IMR-90 (cell line): ENCODE data around the gene CDX2. TPM values are rescaled to one million over a fixed set of nuclear protein-coding genes. Genes with fewer than 3 reads are reported as not detected.

Source experiments
- ATAC-seq: fragments of 200-7000 bp; cut with Tn5 transposase; 2 replicates; pipeline ENCODE4 v1.9.1; 2020; ENCODE audit warnings: low read depth, mild to moderate bottlenecking, moderate library complexity
- BruUV-seq: library from RNA; stranded (reverse); fragments of 400-500 nt; replicated peaks from 2 replicates; lab custom pipeline; 2021; lab: Mats Ljungman, UMichigan
- CTCF ChIA-PET: fragments of 300-600 bp; formaldehyde crosslinking; extraction: SDS; loops from one replicate; lab custom pipeline; 2021; ENCODE audit warnings: antibody characterized with exemption; lab: Yijun Ruan, JAX
- POLR2A ChIA-PET: fragments of 300-600 bp; sonication (Branson Sonifier 250); formaldehyde crosslinking; loops from one replicate; lab custom pipeline; 2022; ENCODE audit warnings: antibody characterized with exemption; ENCODE audit not compliant: unreplicated experiment; lab: Charles Lee
- DNase-seq: peaks from one replicate; pipeline ENCODE4 v3.0.0; 2013
- H2AFZ ChIP-seq: replicated peaks from 2 replicates; pipeline ENCODE3; 2013; ENCODE audit warnings: low read length, mild to moderate bottlenecking; ENCODE audit not compliant: poor library complexity
- H2AK5ac ChIP-seq: 2 replicates; pipeline ENCODE4 v1.6.1; 2013; ENCODE audit warnings: low read depth, low read length, inconsistent platforms
- H2AK9ac ChIP-seq: replicated peaks from 2 replicates; pipeline ENCODE3; 2013; ENCODE audit warnings: mild to moderate bottlenecking, low read depth, low read length, moderate library complexity; ENCODE audit not compliant: poor library complexity
- H2BK120ac ChIP-seq: 2 replicates; pipeline ENCODE4 v1.6.1; 2013; ENCODE audit warnings: low read depth, low read length, inconsistent platforms
- H2BK15ac ChIP-seq: 3 replicates; pipeline ENCODE4 v1.6.1; 2013; ENCODE audit warnings: low read depth, low read length, inconsistent platforms
- H2BK20ac ChIP-seq: 2 replicates; pipeline ENCODE4 v1.6.1; 2013; ENCODE audit warnings: low read depth, mild to moderate bottlenecking, inconsistent platforms, low read length, moderate library complexity
- H2BK5ac ChIP-seq: 2 replicates; pipeline ENCODE4 v1.6.1; 2013; ENCODE audit warnings: mild to moderate bottlenecking, low read depth, low read length, inconsistent platforms; ENCODE audit not compliant: poor library complexity, severe bottlenecking
- H3K14ac ChIP-seq: replicated peaks from 2 replicates; pipeline ENCODE4 v1.6.1; 2013; ENCODE audit warnings: low read depth, low read length, inconsistent platforms
- H3K18ac ChIP-seq: 2 replicates; pipeline ENCODE4 v1.6.1; 2013; ENCODE audit warnings: low read depth, low read length, control low read depth
- H3K23ac ChIP-seq: 2 replicates; pipeline ENCODE4 v1.6.1; 2013; ENCODE audit warnings: low read depth, low read length, inconsistent platforms
- H3K27ac ChIP-seq: 2 replicates; pipeline ENCODE4 v1.5.1; 2013; ENCODE audit warnings: mild to moderate bottlenecking, control low read depth, low read length; ENCODE audit not compliant: insufficient read depth
- H3K27me3 ChIP-seq: 2 replicates; pipeline ENCODE4 v1.6.1; 2013; ENCODE audit warnings: low read length; ENCODE audit not compliant: control insufficient read depth, insufficient read depth
- H3K36me3 ChIP-seq: 2 replicates; pipeline ENCODE4 v1.6.1; 2013; ENCODE audit warnings: low read length, mixed read lengths; ENCODE audit not compliant: control insufficient read depth, insufficient read depth
- H3K4ac ChIP-seq: 2 replicates; pipeline ENCODE4 v1.6.1; 2013; ENCODE audit warnings: low read depth, low read length, inconsistent platforms
- H3K4me1 ChIP-seq: 2 replicates; pipeline ENCODE4 v1.6.1; 2013; ENCODE audit warnings: low read length, mixed read lengths; ENCODE audit not compliant: control insufficient read depth, insufficient read depth
- H3K4me2 ChIP-seq: 2 replicates; pipeline ENCODE4 v1.6.1; 2013; ENCODE audit warnings: low read depth, mild to moderate bottlenecking, control low read depth, low read length, moderate library complexity
- H3K4me3 ChIP-seq: 2 replicates; pipeline ENCODE4 v1.5.1; 2013; ENCODE audit warnings: low read depth, mild to moderate bottlenecking, control low read depth, low read length, moderate library complexity; ENCODE audit not compliant: insufficient read depth
- H3K56ac ChIP-seq: 2 replicates; pipeline ENCODE4 v1.6.1; 2013; ENCODE audit warnings: low read length, inconsistent platforms; ENCODE audit not compliant: insufficient read depth; ENCODE audit errors: extremely low read depth
- H3K79me1 ChIP-seq, 2 experiments: 2 replicates each; pipeline ENCODE4 v1.6.1; 2013; ENCODE audit warnings: low read length in 2 of 2, inconsistent platforms in 1 of 2, low read depth in 1 of 2
- H3K9ac ChIP-seq: 2 replicates; pipeline ENCODE4 v1.6.1; 2013; ENCODE audit warnings: low read depth, low read length, control low read depth
- H3K9me1 ChIP-seq: 2 replicates; pipeline ENCODE4 v1.6.1; 2013; ENCODE audit warnings: low read length, inconsistent platforms; ENCODE audit not compliant: insufficient read depth
- H3K9me3 ChIP-seq: 2 replicates; pipeline ENCODE4 v1.6.1; 2013; ENCODE audit warnings: low read length; ENCODE audit not compliant: control insufficient read depth, insufficient read depth
- H4K20me1 ChIP-seq: 2 replicates; pipeline ENCODE4 v1.6.1; 2013; ENCODE audit warnings: low read length, inconsistent platforms; ENCODE audit not compliant: insufficient read depth
- H4K5ac ChIP-seq: 2 replicates; pipeline ENCODE4 v1.6.1; 2013; ENCODE audit warnings: mild to moderate bottlenecking, low read depth, low read length, control low read depth
- H4K8ac ChIP-seq, 2 experiments: 2 replicates each; pipeline ENCODE4 v1.6.1; 2013; ENCODE audit warnings: low read depth in 2 of 2, low read length in 2 of 2, control low read depth in 1 of 2, inconsistent platforms in 1 of 2
- H4K91ac ChIP-seq: 2 replicates; pipeline ENCODE4 v1.6.1; 2013; ENCODE audit warnings: low read depth, low read length, inconsistent platforms; ENCODE audit not compliant: insufficient read depth
- CEBPB ChIP-seq: IDR thresholded peaks from 2 replicates; pipeline ENCODE4 v1.6.1; 2012; ENCODE audit warnings: low read depth, low read length, improper control_type of control experiment
- WGBS, 2 experiments: methylation state at CpG; one replicate each; pipeline versions ENCODE4 v1.1.5 to v1.1.7; 2013; ENCODE audit warnings: missing lambda C conversion rate in 2 of 2; ENCODE audit not compliant: insufficient read length in 1 of 2; ENCODE audit errors: extremely low coverage in 2 of 2; 5-methylcytosine and 5-hydroxymethylcytosine counted together
- dilution Hi-C: fragments of 300-500 bp; cut with HindIII; formaldehyde crosslinking; loops from one replicate; pipeline ENCODE4 v1.14.3; 2018; ENCODE audit warnings: low sequenced_read_pairs; ENCODE audit not compliant: unreplicated experiment
- in situ Hi-C: fragments of 300-500 bp; cut with MboI; formaldehyde crosslinking; loops from 3 replicates; pipeline ENCODE4 v1.14.3; 2019; ENCODE audit warnings: low sequenced_read_pairs, inconsistent platforms, mixed read lengths
- intact Hi-C: fragments of 100-400 bp; cut with micrococcal nuclease; formaldehyde crosslinking; loops from 2 replicates; pipeline ENCODE4 v1.10.0; 2022
- polyA plus RNA-seq, 3 experiments: library from polyadenylated mRNA; depleted of rRNA; stranded (reverse); fragments of >200 nt; gene quantifications; 2 replicates each; pipeline ENCODE4 v1.2.3, GENCODE V29; 2012; ENCODE audit warnings: low replicate concordance in 1 of 3
- total RNA-seq: library from RNA; depleted of rRNA; stranded (reverse); fragments of >200 nt; gene quantifications from 2 replicates; pipeline ENCODE4 v1.2.3, GENCODE V29; 2012

Gene CDX2
- total and polyA plus RNA-seq, 2 of the 4 experiments (the other 2 are of a cell fraction): not detected

- DNase-seq: no peak
- Histone ChIP-seq H2BK20ac (no peak overlapping the region), H2BK120ac (no peak overlapping the region), H2BK5ac (no peak overlapping the region), H2AK9ac (no peak overlapping the region), H3K27me3 (peaks cover 8% of the 10 kb centered on the region; the same call in 1 of the 2 replicates), H4K91ac (no peak overlapping the region), H3K56ac (no peak overlapping the region), H3K4ac (no peak overlapping the region), H3K27ac (no peak overlapping the region), H3K4me1 (no peaks in the 10 kb centered on the region; the same call in 1 of the 2 replicates), H3K23ac (no peak overlapping the region), H2BK15ac (no peak overlapping the region), H3K36me3 (no peaks in the 10 kb centered on the region), H3K9ac (no peak overlapping the region), H4K20me1 (no peaks in the 10 kb centered on the region), H3K9me1 (no peaks in the 10 kb centered on the region), H4K5ac (no peak overlapping the region), H3K4me3 (no peak overlapping the region), H3K4me2 (no peak overlapping the region), H3K14ac (no peak overlapping the region), H3K18ac (no peak overlapping the region), H4K8ac (no peak overlapping the region), H3K9me3 (no peaks in the 10 kb centered on the region), H2AK5ac (no peak overlapping the region), H2AFZ (no peak overlapping the region), H3K79me1 (no peaks in the 10 kb centered on the region)
- intact Hi-C loops (no loop called here), in situ Hi-C loops (no loop called here), dilution Hi-C loops (no loop called here)
- no peak for ATAC-seq
- no peak for TF ChIP-seq CEBPB
- WGBS, 2 experiments: 70% methylated on average over 7 of the region's 20 CpGs; no CpG with 5 or more reads in 1 of the 2 experiments
- CTCF ChIA-PET: no interaction called here
- POLR2A ChIA-PET: no interaction called here
- no TSS peak for BruUV-seq
These were observed 32.8 kb upstream of the CDX2 start for GRCh38 chr13:28001837-28002473.
